ENCODE data around the gene SEMA5A.

Gene SEMA5A

DNA sequence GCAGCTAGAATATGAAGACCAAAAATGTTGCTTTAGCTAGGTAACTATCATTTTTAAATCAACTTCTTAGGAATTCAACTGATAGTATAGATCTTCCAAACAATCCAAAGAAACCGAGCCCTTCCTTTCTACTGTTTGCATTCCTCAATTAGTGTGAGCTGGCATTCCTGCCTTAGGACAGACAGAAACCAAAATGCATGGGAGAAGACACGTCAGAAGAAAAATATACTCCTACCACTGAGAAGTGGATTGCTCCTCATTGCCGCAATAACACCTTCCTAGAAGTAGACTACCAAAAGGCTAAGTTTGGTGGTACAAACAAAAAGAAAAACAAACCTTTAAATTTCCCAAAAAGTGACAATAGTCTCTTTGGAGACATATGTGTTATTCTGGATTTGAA is 440.0 kb downstream of the SEMA5A start:
- ChIA-PET POLR2A (no interaction called here), CTCF (interaction anchor here (0.7 to 1.7 kb wide), 5 partner anchors 12 to 50 kb away, joined by 3 to 6 read pairs (median 3); no protein-coding TSS in a partner anchor)
- TF ChIP-seq, protein P1, sequence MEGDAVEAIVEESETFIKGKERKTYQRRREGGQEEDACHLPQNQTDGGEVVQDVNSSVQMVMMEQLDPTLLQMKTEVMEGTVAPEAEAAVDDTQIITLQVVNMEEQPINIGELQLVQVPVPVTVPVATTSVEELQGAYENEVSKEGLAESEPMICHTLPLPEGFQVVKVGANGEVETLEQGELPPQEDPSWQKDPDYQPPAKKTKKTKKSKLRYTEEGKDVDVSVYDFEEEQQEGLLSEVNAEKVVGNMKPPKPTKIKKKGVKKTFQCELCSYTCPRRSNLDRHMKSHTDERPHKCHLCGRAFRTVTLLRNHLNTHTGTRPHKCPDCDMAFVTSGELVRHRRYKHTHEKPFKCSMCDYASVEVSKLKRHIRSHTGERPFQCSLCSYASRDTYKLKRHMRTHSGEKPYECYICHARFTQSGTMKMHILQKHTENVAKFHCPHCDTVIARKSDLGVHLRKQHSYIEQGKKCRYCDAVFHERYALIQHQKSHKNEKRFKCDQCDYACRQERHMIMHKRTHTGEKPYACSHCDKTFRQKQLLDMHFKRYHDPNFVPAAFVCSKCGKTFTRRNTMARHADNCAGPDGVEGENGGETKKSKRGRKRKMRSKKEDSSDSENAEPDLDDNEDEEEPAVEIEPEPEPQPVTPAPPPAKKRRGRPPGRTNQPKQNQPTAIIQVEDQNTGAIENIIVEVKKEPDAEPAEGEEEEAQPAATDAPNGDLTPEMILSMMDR (IDR thresholded peaks at IDR 0.05; ENCODE audit: control extremely low read depth, extremely low read depth, low read depth, missing control alignments): no peak
- DNase-seq (ENCODE audit: extremely low spot score): no peak

DNA sequence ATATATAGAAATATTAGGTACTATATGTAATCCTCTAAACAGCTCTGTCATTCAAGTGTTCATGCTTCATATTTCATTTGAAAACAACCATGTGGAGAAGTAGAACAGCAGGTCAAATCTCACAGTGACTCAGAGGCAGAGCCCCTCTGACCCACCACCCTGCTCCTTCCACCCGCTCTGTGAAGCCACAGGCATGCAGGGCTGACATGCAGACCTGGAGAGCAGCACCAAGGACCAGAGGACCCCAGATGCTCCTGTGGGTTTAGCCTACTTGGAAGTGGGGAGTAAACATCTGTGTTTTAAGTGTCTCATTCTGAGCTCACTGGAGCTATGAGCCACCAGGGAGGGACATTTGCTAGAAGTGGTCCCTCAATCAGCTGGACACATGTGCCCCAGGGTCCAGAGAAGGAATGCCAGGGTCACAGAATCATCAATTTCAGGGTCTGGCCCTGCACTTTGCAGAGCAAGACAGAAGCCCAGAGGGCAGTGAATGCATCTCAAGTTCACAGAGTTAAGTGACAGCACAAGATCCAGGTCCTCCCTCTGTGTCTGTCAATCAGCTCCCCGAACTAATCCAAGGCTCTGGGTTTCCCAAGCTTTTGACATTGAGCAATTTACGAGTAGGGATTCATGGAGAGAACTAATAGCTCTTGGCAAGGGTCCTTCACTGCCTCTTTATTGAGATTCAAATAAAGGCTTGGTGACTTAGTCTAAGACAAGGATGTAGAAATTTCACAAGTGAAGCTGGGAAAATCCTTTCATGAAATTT is 441.1 kb downstream of the SEMA5A start:
- ChIA-PET POLR2A (no interaction called here), CTCF (interaction anchor here (0.7 to 1.7 kb wide), 5 partner anchors 13 to 51 kb away, joined by 3 to 6 read pairs (median 3); no protein-coding TSS in a partner anchor)
- DNase-seq (ENCODE audit: extremely low spot score): no peak
- TF ChIP-seq, protein P1 (IDR thresholded peaks at IDR 0.05; ENCODE audit: control extremely low read depth, extremely low read depth, low read depth, missing control alignments): no peak

DNA sequence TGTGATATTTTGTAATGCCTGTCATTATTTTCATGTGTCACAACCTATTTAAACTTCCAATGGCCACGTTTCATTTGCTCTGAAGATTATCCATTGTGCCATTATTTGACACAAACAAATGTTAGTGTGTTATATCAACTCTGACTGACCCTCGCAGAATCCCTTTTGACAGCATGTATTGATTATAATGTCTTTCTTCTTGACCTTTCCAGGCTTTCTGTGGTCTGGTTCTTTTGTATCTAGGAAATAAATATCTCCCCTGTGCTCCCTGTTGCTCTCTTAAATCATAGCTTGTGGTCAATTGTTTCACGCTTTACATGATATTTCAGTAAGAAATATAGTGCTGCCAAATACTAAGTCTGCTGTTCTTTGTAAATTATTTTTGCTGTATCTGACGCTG is 442.6 kb downstream of the SEMA5A start:
- POLR2A ChIA-PET: no interaction called here
- CTCF ChIA-PET: interaction anchor here (2.6 kb wide), 1 partner anchor 12 kb away, joined by 7 read pairs; no protein-coding TSS in a partner anchor
- TF ChIP-seq, protein P1 (IDR thresholded peaks at IDR 0.05; ENCODE audit: control extremely low read depth, extremely low read depth, low read depth, missing control alignments): no peak
- no peak for DNase-seq (ENCODE audit: extremely low spot score)

DNA sequence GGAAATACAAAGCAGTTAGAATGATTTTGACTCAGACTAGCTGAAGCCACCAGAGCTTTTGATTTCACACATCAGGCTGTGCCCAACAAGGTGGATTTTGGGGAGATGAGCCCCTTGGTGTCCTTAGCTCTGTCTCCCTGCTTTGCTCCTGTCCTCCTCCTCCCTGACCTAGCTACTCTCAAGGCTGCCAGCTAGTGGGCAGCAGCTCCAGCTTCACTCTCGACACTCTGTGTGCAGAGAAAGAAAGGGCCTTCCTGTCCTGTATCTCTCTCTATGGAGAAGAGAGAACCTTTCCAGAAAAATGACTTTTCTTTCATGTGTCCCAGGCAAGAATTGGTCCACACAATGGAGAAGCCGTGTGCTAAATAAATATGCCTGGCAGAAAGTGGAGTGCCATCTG is 446.2 kb downstream of the SEMA5A start:
- POLR2A ChIA-PET: interaction anchor here (0.6 kb wide), 1 partner anchor 324 kb away, joined by 4 read pairs; no protein-coding TSS in a partner anchor
- no peak for DNase-seq (ENCODE audit: extremely low spot score)
- TF ChIP-seq, protein P1 (IDR thresholded peaks at IDR 0.05; ENCODE audit: control extremely low read depth, extremely low read depth, low read depth, missing control alignments): no peak
- CTCF ChIA-PET: interaction anchor here (1.0 to 2.0 kb wide), 3 partner anchors 8 to 21 kb away, joined by 3 to 7 read pairs (median 4); no protein-coding TSS in a partner anchor

DNA sequence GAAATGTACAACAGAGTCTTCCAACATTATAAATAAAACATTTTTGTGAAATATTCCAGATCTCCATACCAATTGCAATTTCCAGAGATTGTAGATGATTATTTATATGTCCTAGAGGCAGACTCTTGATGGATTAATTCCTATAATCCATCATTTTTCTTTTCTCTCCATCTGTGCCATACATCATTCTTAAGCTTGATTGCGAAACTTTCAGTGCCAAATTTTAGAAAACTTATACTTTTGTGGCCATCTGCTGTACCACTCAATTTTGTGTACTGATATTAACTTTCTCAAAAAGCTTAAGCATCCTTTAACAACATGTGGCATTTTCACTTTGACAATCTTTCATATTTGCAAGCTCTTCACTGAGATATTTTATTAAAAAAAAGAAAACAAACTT is 446.9 kb downstream of the SEMA5A start:
- ChIA-PET CTCF (interaction anchor here (1.0 to 2.0 kb wide), 2 partner anchors 7 to 20 kb away, joined by 3 to 7 read pairs; no protein-coding TSS in a partner anchor), POLR2A (no interaction called here)
- DNase-seq (ENCODE audit: extremely low spot score): no peak

DNA sequence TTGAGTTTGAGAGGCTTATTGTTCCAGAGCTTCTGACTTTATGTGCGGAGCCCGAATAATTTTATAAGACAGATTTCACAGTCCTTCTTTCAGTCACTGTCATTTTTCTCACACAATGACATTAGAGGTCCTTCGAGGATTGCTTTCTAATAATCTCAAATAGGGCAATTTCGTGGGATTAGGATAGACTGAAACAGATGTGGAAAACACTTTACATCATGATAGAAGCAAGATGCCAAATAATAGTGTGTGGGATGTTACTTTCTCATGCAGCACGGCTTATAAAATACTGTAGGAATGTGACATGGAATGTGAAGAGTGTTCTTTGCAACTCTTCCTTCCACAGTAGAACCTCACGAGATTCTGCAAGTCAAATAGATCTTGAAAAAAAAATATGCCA is 451.3 kb downstream of the SEMA5A start:
- no peak for DNase-seq (ENCODE audit: extremely low spot score)
- ChIA-PET CTCF (no interaction called here), POLR2A (no interaction called here)
- TF ChIP-seq, protein P1 (IDR thresholded peaks at IDR 0.05; ENCODE audit: control extremely low read depth, extremely low read depth, low read depth, missing control alignments): no peak

More for the DNA sequence above, 446.9 kb downstream of the SEMA5A start:
- TF ChIP-seq, protein P1 (IDR thresholded peaks at IDR 0.05; ENCODE audit: control extremely low read depth, extremely low read depth, low read depth, missing control alignments): no peak
